HG03039 (cell line): ENCODE data around the gene NF1.
"Not testable (repeated sequence)": the region's sequence is repeated elsewhere in the genome, so short reads cannot be mapped to it uniquely, and the experiment has no call there.

Source experiments
- ATAC-seq: cut with Tn5 transposase; IDR thresholded peaks from one replicate; pipeline ENCODE4 v1.9.1; 2021; ENCODE audit warnings: mild to moderate bottlenecking, moderate library complexity; ENCODE audit not compliant: unreplicated experiment

Gene NF1

GRCh38 chr17:31379597-31380205, 284.9 kb downstream of the NF1 start:
- ATAC-seq, result no peak

DNA sequence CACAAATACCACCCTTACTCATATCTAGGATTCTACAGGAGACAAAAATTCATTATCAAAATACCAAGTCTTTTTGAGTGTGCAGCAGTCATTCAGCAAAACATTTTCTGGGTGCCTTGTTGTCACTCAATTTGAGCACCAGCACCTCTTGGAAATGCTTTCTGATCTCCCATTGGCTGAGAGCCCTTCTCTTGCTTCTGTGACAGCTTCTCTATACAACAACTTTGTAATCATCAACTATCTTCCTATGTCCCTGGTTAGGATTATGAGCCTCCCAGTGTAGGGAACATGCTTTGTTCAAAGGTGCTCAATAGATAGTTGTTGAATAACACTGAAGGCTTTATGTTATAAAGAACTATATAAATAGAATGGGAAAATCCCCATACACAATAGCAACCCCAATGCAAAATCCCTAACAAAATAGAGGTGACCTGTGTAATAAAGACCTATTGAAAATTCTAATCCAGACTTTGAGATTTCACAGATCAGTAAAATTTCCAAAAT, 286.4 kb downstream of the NF1 start:
- ATAC-seq, result no peak

GRCh38 chr17:31382668-31383275, 288.0 kb downstream of the NF1 start:
- ATAC-seq, result not testable (repeated sequence)

- ATAC-seq, result not testable (repeated sequence)
Observed at GRCh38 chr17:31383488-31383887, 288.7 kb downstream of the NF1 start.

GRCh38 chr17:31385428-31386285, 290.9 kb downstream of the NF1 start:
- ATAC-seq, result no peak

GRCh38 chr17:31386542-31387075, 291.8 kb downstream of the NF1 start:
- no peak for ATAC-seq

GRCh38 chr17:31387438-31387837, 292.7 kb downstream of the NF1 start:
- no peak for ATAC-seq

DNA sequence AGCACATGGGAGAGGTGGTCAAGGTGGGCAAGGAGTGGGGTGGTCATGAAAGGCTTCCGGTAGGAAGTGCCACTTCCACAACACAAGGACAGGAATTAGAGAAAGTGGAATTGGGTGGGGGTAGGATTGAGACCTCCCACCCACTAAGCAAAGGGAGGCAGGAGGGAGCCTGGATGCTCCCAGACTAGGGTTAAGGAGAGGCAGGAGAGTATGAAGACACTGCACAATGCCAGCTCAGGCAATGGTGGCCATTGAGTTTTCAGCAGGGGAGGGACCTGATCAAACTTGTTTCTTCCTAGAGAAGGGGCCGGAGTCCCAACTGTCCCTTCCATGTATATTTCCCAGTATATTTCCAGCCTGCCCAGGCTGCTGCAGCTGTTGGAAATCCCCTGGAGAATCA, 293.6 kb downstream of the NF1 start:
- ATAC-seq, result no peak

GRCh38 chr17:31388770-31389656, 294.2 kb downstream of the NF1 start:
- no peak for ATAC-seq

- ATAC-seq, result no peak
Observed at GRCh38 chr17:31389657-31390381, 295.0 kb downstream of the NF1 start.

- ATAC-seq, result no peak
Observed at GRCh38 chr17:31390426-31390747, 295.6 kb downstream of the NF1 start.

DNA sequence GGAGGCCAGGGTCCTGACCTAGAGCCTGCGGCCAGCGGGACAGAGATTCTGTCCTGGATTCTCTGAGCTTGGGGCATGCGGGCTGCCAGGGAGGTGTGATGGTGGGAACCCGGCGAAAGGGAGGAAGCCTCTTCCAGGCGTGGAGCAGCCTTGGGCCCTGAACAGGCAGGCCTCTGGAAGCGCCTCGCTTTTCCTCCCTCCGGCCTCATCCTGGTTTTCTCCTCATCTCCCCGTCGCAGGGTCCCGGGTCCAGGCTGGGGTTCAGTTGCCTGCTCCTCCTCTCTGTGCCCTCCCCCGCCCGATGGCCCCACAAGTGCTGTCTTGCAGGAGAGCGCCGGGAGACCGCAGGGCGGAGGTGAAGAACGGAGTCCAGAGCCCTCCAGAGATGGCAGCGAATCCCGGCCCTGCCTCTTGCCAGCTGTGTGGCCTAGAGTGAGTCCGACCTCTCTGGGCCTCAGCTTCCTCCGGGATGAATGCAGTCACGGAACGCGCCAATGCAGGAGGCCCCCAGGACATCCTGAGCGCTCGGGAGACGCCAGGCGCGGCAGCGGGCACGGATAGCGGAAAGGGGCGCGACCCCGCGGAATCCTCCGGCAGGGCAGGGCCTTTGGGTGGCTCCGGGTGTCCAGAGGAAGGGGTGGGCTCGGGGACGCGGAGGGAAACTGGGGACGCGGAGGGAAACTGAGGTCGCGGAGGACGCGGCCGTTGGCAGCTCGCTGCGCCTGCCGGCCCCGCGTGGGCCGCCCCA, 296.1 kb downstream of the NF1 start:
- no peak for ATAC-seq

DNA sequence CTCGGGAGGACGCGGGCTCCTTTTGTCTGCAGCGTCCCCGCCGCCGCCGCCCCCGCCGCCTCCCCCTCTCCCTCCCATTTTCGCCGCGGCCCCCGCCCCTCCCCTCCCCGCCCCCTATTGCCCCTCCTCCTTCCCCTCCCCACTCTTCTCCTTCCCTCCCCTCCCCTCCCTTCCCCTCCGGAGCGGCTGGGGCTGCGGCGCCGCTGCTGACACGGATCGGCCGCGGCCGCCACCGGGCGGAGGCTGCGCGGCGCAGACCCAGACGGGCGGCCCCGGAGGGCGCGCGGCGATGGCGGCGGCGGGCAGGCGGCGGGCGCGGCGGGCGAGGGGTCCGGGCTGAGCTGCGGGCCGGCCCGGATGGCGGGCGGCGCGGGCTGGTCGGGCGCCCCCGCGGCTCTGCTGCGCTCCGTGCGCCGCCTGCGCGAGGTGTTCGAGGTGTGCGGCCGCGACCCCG, 296.7 kb downstream of the NF1 start, which contains the start of gene RAB11FIP4:
Gene RAB11FIP4, plus strand, starts transcription at position 180 of the 454 bp plus-strand sequence. Its CDS starts 178 bp downstream, at position 358.
- ATAC-seq, result no peak

DNA sequence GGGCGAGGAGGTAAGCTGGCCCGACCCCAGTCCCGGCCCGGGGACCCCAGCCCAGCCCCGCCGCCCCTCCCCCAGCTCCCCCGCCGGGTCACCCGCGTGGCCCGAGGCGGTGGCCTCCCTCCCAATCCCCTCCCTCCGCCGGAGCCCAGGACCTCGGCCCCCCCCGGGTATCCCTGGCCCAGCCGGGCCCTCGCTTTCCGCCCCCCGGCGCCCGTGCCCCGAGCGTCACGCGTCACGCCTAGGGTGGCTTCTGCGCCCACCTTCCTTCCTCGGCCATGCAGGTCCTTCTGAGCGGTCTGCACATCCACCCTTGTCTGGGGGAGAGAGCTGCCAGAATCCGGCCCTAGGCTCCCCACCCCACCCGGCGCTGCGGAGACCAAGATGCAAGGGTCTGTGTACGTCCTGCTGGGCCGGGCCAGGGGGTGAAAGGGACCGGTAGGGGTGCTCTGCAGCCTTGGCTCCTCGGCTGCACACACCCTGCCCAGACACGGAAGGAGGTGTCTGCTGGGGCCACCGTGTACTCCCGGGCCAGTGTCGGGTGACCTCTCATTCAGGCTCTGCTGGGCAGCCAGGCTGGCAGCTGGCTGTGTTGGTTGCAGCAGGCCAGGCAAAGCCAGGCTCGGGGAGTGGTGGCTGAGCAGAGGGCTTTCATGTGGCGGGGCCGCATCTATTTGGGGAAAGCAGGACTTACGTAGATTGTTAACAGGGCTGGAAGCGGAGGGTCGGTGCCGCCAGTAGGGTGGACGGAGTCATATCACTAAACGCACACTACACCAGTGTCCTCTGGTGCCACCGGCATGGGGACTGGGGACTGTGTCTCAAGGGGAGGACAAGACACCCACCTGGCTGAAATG, 297.5 kb downstream of the NF1 start:
- no peak for ATAC-seq

GRCh38 chr17:31392856-31393748, 298.3 kb downstream of the NF1 start:
- ATAC-seq, result no peak

DNA sequence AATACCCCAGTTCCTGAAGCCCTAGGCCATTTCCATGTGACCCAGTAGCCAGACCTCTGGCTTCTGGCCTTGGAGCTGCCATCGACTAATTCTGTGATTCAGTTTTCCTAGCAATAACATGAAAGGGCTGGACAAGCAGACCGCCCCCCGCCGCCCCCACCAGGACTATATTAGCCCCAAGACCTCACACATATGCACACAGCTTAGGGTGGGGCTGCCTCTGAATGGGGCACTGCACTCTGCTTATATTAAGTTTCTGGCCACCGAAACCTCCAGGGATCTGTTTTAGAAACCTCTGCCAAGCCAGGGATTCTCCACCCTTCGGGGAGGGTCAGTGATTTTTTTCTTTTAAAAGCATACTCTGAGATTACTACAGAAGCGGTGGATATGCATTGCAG, 299.0 kb downstream of the NF1 start:
- ATAC-seq, result no peak

DNA sequence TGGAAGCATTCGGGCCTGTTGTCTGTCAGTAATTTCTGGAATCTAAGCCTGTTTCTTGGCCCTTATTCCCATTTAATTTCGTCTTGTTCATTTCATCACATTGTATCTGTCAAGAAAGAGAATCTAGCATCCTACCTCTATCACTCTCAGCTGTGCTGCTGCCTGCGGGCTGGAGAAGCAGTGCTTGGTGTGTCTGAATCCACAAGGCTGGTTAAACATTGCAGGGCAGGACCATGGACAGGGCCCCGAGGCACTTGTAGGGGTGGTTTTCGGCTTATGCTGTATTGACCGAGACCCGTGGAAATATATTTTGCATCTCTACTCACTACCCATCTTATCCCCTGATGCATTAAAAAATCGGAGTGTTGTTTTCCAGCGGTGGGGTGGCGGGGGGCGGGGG, 299.8 kb downstream of the NF1 start:
- ATAC-seq, result no peak
